Astrocyte (in vitro differentiated cells and primary cell): ENCODE data around the gene ELOVL1.

Source experiments
- CTCF ChIP-seq: IDR thresholded peaks from 2 replicates; pipeline ENCODE4 v1.5.1; 2011; ENCODE audit warnings: low read depth, mild to moderate bottlenecking, inconsistent platforms, low read length, moderate library complexity; ENCODE audit not compliant: insufficient read depth
- EZH2 ChIP-seq: IDR thresholded peaks from 2 replicates; pipeline ENCODE4 v1.6.1; 2012; ENCODE audit warnings: mild to moderate bottlenecking, low read length, inconsistent platforms; ENCODE audit not compliant: insufficient read depth

GRCh38 chr1:43376723-43377235, 9.0 kb upstream of the ELOVL1 start:
- no peak for TF ChIP-seq CTCF
- TF ChIP-seq EZH2, result no peak
